HCT116 (cell line): ENCODE data around the gene LRRC56. TPM values are rescaled to one million over a fixed set of nuclear protein-coding genes. Genes with fewer than 3 reads are reported as not detected.

Experiments used
- ATAC-seq: fragments of 200-7000 bp; cut with Tn5 transposase; 2 replicates; pipeline ENCODE4 v1.9.1; 2020; ENCODE audit warnings: mild to moderate bottlenecking, moderate library complexity
- BruUV-seq: library from RNA; stranded (reverse); fragments of 400-500 nt; replicated peaks from 2 replicates; lab custom pipeline; 2021; lab: Mats Ljungman, UMichigan
- CTCF ChIA-PET: fragments of 300-600 bp; sonication (Branson Sonifier 250); formaldehyde crosslinking; loops from one replicate; lab custom pipeline; 2021; ENCODE audit warnings: antibody characterized with exemption; lab: Charles Lee
- POLR2A ChIA-PET: fragments of 300-600, 350-600 bp; sonication (Branson Sonifier 250); formaldehyde crosslinking; loops from one replicate; lab custom pipeline; 2021; ENCODE audit warnings: antibody characterized with exemption; lab: Charles Lee
- RAD21 ChIA-PET, 2 experiments: fragments of 300-600 bp; sonication (Branson Sonifier 250); formaldehyde crosslinking; loops; one replicate each; lab custom pipeline; 2023; ENCODE audit warnings: low total read pairs in 2 of 2; ENCODE audit not compliant: uncharacterized antibody in 2 of 2, unreplicated experiment in 2 of 2, low non-redundant PET in 1 of 2; lab: Charles Lee
- DNase-seq: peaks from one replicate; pipeline ENCODE4 v3.0.0-alpha.2; 2010; ENCODE audit warnings: low read depth, low spot score
- H2AFZ ChIP-seq: fragments of 200-600 bp; shearing (Covaris generic), sonication (generic); 2 replicates; pipeline ENCODE4 v1.6.1; 2017; ENCODE audit warnings: low read depth, mixed run types, mixed read lengths, antibody characterized with exemption, low read length; ENCODE audit not compliant: poor library complexity, severe bottlenecking
- H3K27ac ChIP-seq: 2 replicates; pipeline ENCODE4 v1.5.1; 2012; ENCODE audit warnings: low read depth, low read length
- H3K27me3 ChIP-seq: fragments of 200-600 bp; sonication (generic); 2 replicates; pipeline ENCODE4 v1.6.1; 2016; ENCODE audit warnings: mixed run types, low read length, mixed read lengths; ENCODE audit not compliant: insufficient read depth
- H3K36me3 ChIP-seq, 2 experiments: fragments of 200-500 bp in 1 of 2; fragments of 200-600 bp in 1 of 2; sonication (Bioruptor generic) in 1 of 2; sonication (generic) in 1 of 2; 2 replicates each; pipeline versions ENCODE4 v1.5.1 to v1.6.1; 2014 to 2016; ENCODE audit warnings: low read length in 2 of 2, inconsistent platforms in 1 of 2, mixed read lengths in 1 of 2, mixed run types in 1 of 2; ENCODE audit not compliant: insufficient read depth in 2 of 2, control insufficient read depth in 1 of 2
- H3K4me1 ChIP-seq, 2 experiments: fragments of 200-600 bp in 1 of 2; sonication (generic) in 1 of 2; 2 replicates each; pipeline versions ENCODE4 v1.5.1 to v1.6.1; 2012 to 2017; ENCODE audit warnings: low read length in 2 of 2, inconsistent platforms in 1 of 2, mild to moderate bottlenecking in 1 of 2, mixed read lengths in 1 of 2, mixed run types in 1 of 2, moderate library complexity in 1 of 2; ENCODE audit not compliant: insufficient read depth in 2 of 2, control insufficient read depth in 1 of 2
- H3K4me2 ChIP-seq: fragments of 200-600 bp; sonication (generic); 2 replicates; pipeline ENCODE4 v1.6.1; 2017; ENCODE audit warnings: mixed run types, low read length, mixed read lengths
- H3K4me3 ChIP-seq, 2 experiments: fragments of 200-600 bp in 1 of 2; sonication (generic) in 1 of 2; replicated peaks in 1 of 2; 2 replicates each; pipeline ENCODE4 v1.5.1; 2011 to 2016; ENCODE audit warnings: low read length in 2 of 2, control low read depth in 1 of 2, low read depth in 1 of 2, mild to moderate bottlenecking in 1 of 2, mixed read lengths in 1 of 2, mixed run types in 1 of 2
- H3K79me2 ChIP-seq: fragments of 200-600 bp; sonication (generic); 2 replicates; pipeline ENCODE4 v1.6.1; 2017; ENCODE audit warnings: mild to moderate bottlenecking, mixed run types, low read length, moderate library complexity, mixed read lengths; ENCODE audit not compliant: insufficient read depth
- H3K9ac ChIP-seq: fragments of 200-600 bp; sonication (generic); 2 replicates; pipeline ENCODE4 v1.6.1; 2016; ENCODE audit warnings: low read length, mixed read lengths
- H3K9me2 ChIP-seq: fragments of 200-600 bp; sonication (generic), shearing (Covaris generic); 2 replicates; pipeline ENCODE4 v1.6.1; 2017; ENCODE audit warnings: mixed run types, mild to moderate bottlenecking, moderate library complexity; ENCODE audit not compliant: insufficient read depth
- H3K9me3 ChIP-seq, 2 experiments: fragments of 200-500 bp in 1 of 2; fragments of 200-600 bp in 1 of 2; sonication (Bioruptor generic) in 1 of 2; sonication (generic) in 1 of 2; 2 replicates each; pipeline ENCODE4 v1.6.1; 2014 to 2017; ENCODE audit warnings: low read length in 2 of 2, mixed read lengths in 2 of 2, inconsistent platforms in 1 of 2, low read depth in 1 of 2, mild to moderate bottlenecking in 1 of 2, mixed run types in 1 of 2, moderate library complexity in 1 of 2; ENCODE audit not compliant: control insufficient read depth in 1 of 2, insufficient read depth in 1 of 2
- H4K20me1 ChIP-seq: fragments of 200-600 bp; sonication (generic), shearing (Covaris generic); 2 replicates; pipeline ENCODE4 v1.6.1; 2017; ENCODE audit warnings: mixed run types, mild to moderate bottlenecking, moderate library complexity; ENCODE audit not compliant: insufficient read depth
- EGR1 ChIP-seq: IDR thresholded peaks from 2 replicates; pipeline ENCODE4 v1.6.1; 2012; ENCODE audit warnings: low read depth
- ELF1 ChIP-seq: IDR thresholded peaks from 2 replicates; pipeline ENCODE4 v1.6.1; 2012; ENCODE audit warnings: low read depth, borderline replicate concordance
- JUND ChIP-seq: IDR thresholded peaks from 2 replicates; pipeline ENCODE4 v1.6.1; 2012
- POLR2AphosphoS5 ChIP-seq: IDR thresholded peaks from 2 replicates; pipeline ENCODE4 v1.6.1; 2011; ENCODE audit warnings: mild to moderate bottlenecking, low read depth, low read length, moderate library complexity
- TCF7L2 ChIP-seq: IDR thresholded peaks from 2 replicates; pipeline ENCODE4 v1.7.0; 2011; ENCODE audit warnings: borderline replicate concordance, inconsistent platforms; ENCODE audit not compliant: insufficient read depth, insufficient read length; ENCODE audit errors: extremely low read depth
- ZFX ChIP-seq: fragments of 450-650 bp; IDR thresholded peaks from 2 replicates; pipeline ENCODE4 v1.6.1; 2017
- ZNF274 ChIP-seq: fragments of 200-500 bp; sonication (Bioruptor generic); IDR thresholded peaks from 2 replicates; pipeline ENCODE4 v1.6.1; 2014; ENCODE audit warnings: mild to moderate bottlenecking, low read depth, low read length, inconsistent platforms
- intact Hi-C: fragments of 100-400 bp; cut with micrococcal nuclease; formaldehyde crosslinking; loops from 2 replicates; pipeline ENCODE4 v1.10.0; 2022
- total RNA-seq: library from RNA; stranded (reverse); gene quantifications from one replicate; pipeline ENCODE4 v1.2.1, GENCODE V29; 2021; ENCODE audit not compliant: unreplicated experiment
- TF ChIP-seq, protein P1 (sequence below), 3 experiments: fragments of 200-600 bp in 1 of 3; sonication (generic) in 1 of 3; IDR thresholded peaks in 2 of 3; conservative IDR thresholded peaks in 1 of 3; 2 replicates each; pipeline ENCODE4 v1.5.1; 2012 to 2017; ENCODE audit warnings: low read depth in 2 of 3, low read length in 2 of 3, antibody characterized with exemption in 1 of 3, borderline replicate concordance in 1 of 3, control low read depth in 1 of 3, mild to moderate bottlenecking in 1 of 3, mixed read lengths in 1 of 3, mixed run types in 1 of 3, moderate library complexity in 1 of 3; ENCODE audit not compliant: insufficient read depth in 1 of 3

LRRC56 gene
- total RNA-seq, 1 experiment from 2014 or later: 9.1 TPM

- no peak for TF ChIP-seq ZNF274
Observed at GRCh38 chr11:563812-564578, 26.7 kb downstream of the LRRC56 start (continued).

DNA sequence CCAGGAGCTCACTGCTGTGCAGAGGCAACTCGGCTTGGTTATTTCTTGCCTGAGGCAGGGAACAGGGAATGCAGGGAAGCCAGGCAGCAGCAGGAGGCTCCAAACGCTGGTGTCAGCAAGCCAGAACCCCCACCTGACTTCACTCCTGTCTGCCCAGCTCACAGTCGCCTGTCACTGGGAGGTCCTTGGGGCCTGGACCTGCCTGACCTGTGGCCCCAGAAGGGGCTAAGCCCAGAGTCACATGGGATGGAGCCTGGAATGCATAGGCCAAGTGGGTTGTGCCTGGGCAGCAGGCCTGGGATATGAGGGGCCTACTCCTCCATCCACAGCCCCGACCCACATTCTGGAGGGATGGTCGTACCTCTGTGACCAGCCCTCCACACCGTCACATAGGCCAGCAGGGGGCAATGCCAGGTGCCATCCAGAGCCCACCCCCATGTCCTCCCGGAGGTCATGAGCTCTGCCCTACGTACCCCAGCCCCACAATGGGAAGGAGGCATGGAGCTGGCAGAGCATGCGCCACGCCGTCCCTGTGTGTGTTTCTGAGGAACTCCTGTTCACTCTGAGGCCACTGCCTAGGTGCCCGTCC is 28.7 kb downstream of the LRRC56 start:
- intact Hi-C loops: no loop called here
- Histone ChIP-seq H3K79me2 (peaks cover 15% of the 10 kb centered on the region), H3K36me3 (0 out of 4 replicates have a peak, but pooled peaks cover 0 to 3% of the 10 kb centered on the region in 2 experiments), H3K4me2 (no peak overlapping the region), H3K9ac (no peak overlapping the region), H2AFZ (no peak overlapping the region), H3K27ac (peak overlapping the region; percentile 52; the same call in 1 of the 2 replicates), H3K4me3 (no peak overlapping the region), H3K9me3 (no peaks in the 10 kb centered on the region), H3K9me2 (no peaks in the 10 kb centered on the region), H3K27me3 (no peaks in the 10 kb centered on the region), H4K20me1 (no peaks in the 10 kb centered on the region), H3K4me1 (peaks cover 14 to 58% of the 10 kb centered on the region in 2 experiments; a peak in 3 of 4 replicates)
- no peak for ATAC-seq
- POLR2A ChIA-PET: interaction anchor here (1.4 kb wide), 1 partner anchor 10 kb away, joined by 4 read pairs; the partner anchor contains the start of gene PHRF1
- CTCF ChIA-PET: no interaction called here
- DNase-seq: no peak
- TF ChIP-seq ZNF274: no peak
- no peak for TF ChIP-seq ELF1
- TF ChIP-seq ZFX: no peak
- TF ChIP-seq, protein P1, sequence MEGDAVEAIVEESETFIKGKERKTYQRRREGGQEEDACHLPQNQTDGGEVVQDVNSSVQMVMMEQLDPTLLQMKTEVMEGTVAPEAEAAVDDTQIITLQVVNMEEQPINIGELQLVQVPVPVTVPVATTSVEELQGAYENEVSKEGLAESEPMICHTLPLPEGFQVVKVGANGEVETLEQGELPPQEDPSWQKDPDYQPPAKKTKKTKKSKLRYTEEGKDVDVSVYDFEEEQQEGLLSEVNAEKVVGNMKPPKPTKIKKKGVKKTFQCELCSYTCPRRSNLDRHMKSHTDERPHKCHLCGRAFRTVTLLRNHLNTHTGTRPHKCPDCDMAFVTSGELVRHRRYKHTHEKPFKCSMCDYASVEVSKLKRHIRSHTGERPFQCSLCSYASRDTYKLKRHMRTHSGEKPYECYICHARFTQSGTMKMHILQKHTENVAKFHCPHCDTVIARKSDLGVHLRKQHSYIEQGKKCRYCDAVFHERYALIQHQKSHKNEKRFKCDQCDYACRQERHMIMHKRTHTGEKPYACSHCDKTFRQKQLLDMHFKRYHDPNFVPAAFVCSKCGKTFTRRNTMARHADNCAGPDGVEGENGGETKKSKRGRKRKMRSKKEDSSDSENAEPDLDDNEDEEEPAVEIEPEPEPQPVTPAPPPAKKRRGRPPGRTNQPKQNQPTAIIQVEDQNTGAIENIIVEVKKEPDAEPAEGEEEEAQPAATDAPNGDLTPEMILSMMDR (IDR thresholded peaks at IDR 0.05 in 2 of 3, conservative IDR thresholded peaks at IDR 0.05 in 1 of 3; ENCODE audit: borderline replicate concordance in 1 of 3, insufficient read depth in 1 of 3, low read depth in 2 of 3, low read length in 2 of 3): peak in 1 of 3 experiments; percentile 13; a peak in 1 of 6 replicates
- 0 out of 2 replicates have a peak, but pooled peaks have one; percentile 42 for TF ChIP-seq POLR2AphosphoS5
- TF ChIP-seq JUND: no peak
- TF ChIP-seq EGR1: no peak
- no peak for TF ChIP-seq TCF7L2
- BruUV-seq: no TSS peak
- RAD21 ChIA-PET: no interaction called here
